Neural progenitor cell (in vitro differentiated cells): Measurements from ENCODE around the gene SRP14. TPM values are rescaled to one million over a fixed set of nuclear protein-coding genes. Genes with fewer than 3 reads are reported as not detected.

Experiments used
- DNase-seq: peaks from one replicate; pipeline ENCODE4 v3.0.0-alpha.2; 2016; ENCODE audit warnings: low spot score
- H2AFZ ChIP-seq: fragments of 200-600 bp; sonication (generic); replicated peaks from 2 replicates; pipeline ENCODE4 v1.6.1; 2016; ENCODE audit warnings: antibody characterized with exemption
- H3F3A ChIP-seq: fragments of 200-600 bp; sonication (generic); 2 replicates; pipeline ENCODE4 v1.6.1; 2016; ENCODE audit warnings: antibody characterized with exemption, low read depth
- H3K27ac ChIP-seq: fragments of 200-600 bp; sonication (generic); 2 replicates; pipeline ENCODE4 v1.5.1; 2016; ENCODE audit warnings: mild to moderate bottlenecking
- H3K27me3 ChIP-seq: fragments of 200-600 bp; sonication (generic); 2 replicates; pipeline ENCODE4 v1.6.1; 2016; ENCODE audit warnings: mild to moderate bottlenecking, moderate library complexity
- H3K36me3 ChIP-seq: fragments of 200-600 bp; sonication (generic); 2 replicates; pipeline ENCODE4 v1.5.1; 2016
- H3K4me1 ChIP-seq: fragments of 200-600 bp; sonication (generic); 2 replicates; pipeline ENCODE4 v1.6.1; 2016; ENCODE audit warnings: mixed run types
- H3K4me2 ChIP-seq: fragments of 200-600 bp; sonication (generic); 2 replicates; pipeline ENCODE4 v1.6.1; 2016
- H3K4me3 ChIP-seq: fragments of 200-600 bp; sonication (generic); 2 replicates; pipeline ENCODE4 v1.5.1; 2016
- H3K79me2 ChIP-seq: fragments of 200-600 bp; sonication (generic); 2 replicates; pipeline ENCODE4 v1.6.1; 2016; ENCODE audit warnings: low read depth
- H3K9ac ChIP-seq: fragments of 200-600 bp; sonication (generic); 2 replicates; pipeline ENCODE4 v1.6.1; 2016
- H3K9me3 ChIP-seq: fragments of 200-600 bp; sonication (generic); 2 replicates; pipeline ENCODE4 v1.5.1; 2016; ENCODE audit warnings: low read depth
- H4K20me1 ChIP-seq: fragments of 200-600 bp; sonication (generic); 2 replicates; pipeline ENCODE4 v1.6.1; 2016; ENCODE audit warnings: low read depth
- H3K27ac Mint-ChIP-seq: 3 replicates; pipeline ENCODE4 v1.8.0; 2021; ENCODE audit warnings: mixed read lengths
- H3K27me3 Mint-ChIP-seq: 2 replicates; pipeline ENCODE4 v1.8.0; 2022; ENCODE audit warnings: low read depth, mild to moderate bottlenecking, inconsistent platforms, moderate library complexity, mixed read lengths; ENCODE audit not compliant: insufficient read depth
- H3K36me3 Mint-ChIP-seq: 3 replicates; pipeline ENCODE4 v1.8.0; 2021; ENCODE audit warnings: mixed read lengths
- H3K4me1 Mint-ChIP-seq: 3 replicates; pipeline ENCODE4 v1.8.0; 2021; ENCODE audit warnings: mixed read lengths
- H3K4me3 Mint-ChIP-seq: 3 replicates; pipeline ENCODE4 v1.8.0; 2021; ENCODE audit warnings: mild to moderate bottlenecking, moderate library complexity, mixed read lengths
- H3K9me3 Mint-ChIP-seq: 3 replicates; pipeline ENCODE4 v1.8.0; 2020; ENCODE audit warnings: mixed read lengths
- EZH2 ChIP-seq: fragments of 200-600 bp; sonication (generic); IDR thresholded peaks from 2 replicates; pipeline ENCODE4 v1.6.1; 2017; ENCODE audit warnings: antibody characterized with exemption, mild to moderate bottlenecking, moderate library complexity
- EZH2phosphoT487 ChIP-seq: fragments of 200-600 bp; sonication (generic); IDR thresholded peaks from 2 replicates; pipeline ENCODE4 v1.6.1; 2017; ENCODE audit warnings: antibody characterized with exemption
- total RNA-seq: library from RNA; depleted of rRNA; stranded (reverse); fragments of >200 nt; gene quantifications from 2 replicates; pipeline ENCODE4 v1.2.3, GENCODE V29; 2015; ENCODE audit warnings: low replicate concordance
- TF ChIP-seq, protein P1 (sequence below): fragments of 200-600 bp; sonication (generic); IDR thresholded peaks from 2 replicates; pipeline ENCODE4 v1.5.1; 2017; ENCODE audit warnings: antibody characterized with exemption, mild to moderate bottlenecking

Gene SRP14
- total RNA-seq, 1 donor from 2014 or later: 461 TPM

DNA sequence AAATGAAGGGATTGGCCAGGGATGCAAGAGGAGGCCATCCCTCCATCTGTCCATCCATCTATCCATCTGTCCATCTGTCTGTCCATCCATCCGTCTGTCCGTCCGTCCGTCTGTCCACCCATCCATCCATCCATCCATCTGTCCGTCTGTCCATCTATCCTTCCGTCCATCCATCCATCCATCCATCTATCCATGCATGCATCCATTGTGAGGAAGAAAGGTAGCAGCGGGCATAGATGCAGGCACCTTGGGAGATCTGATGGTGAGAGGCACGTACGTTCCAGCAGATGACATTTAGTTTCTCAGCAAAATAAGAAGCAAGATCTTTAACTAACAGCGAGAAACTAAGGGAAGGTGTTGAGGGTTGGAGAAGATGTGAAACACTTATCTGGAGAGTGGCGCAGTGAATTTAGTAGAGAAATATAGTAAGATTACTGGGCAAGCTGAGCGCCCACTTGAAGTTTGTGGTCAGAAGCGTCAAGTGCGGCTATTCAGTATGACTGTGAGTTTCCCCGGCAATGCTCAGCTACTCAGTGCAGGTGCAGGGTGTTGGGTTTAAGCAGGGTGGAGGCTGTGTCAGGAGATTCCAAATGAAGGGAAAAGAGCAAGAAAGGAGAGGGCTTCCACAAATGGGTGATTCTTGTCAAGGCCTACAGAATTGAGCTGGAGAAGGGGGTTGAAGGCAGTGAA lies 22.4 kb upstream of the SRP14 start:
- no peaks in the 10 kb centered on the region for H3F3A ChIP-seq
- H2AFZ ChIP-seq: no peak overlapping the region
- H3K36me3 ChIP-seq: no peaks in the 10 kb centered on the region
- H3K4me2 ChIP-seq: no peak overlapping the region
- no peak overlapping the region for H3K4me3 Mint-ChIP-seq
- H3K27ac ChIP-seq: no peak overlapping the region
- H4K20me1 ChIP-seq: no peaks in the 10 kb centered on the region
- H3K36me3 Mint-ChIP-seq: no peaks in the 10 kb centered on the region
- no peaks in the 10 kb centered on the region for H3K27me3 ChIP-seq
- TF ChIP-seq EZH2phosphoT487: no peak
- TF ChIP-seq, protein P1, sequence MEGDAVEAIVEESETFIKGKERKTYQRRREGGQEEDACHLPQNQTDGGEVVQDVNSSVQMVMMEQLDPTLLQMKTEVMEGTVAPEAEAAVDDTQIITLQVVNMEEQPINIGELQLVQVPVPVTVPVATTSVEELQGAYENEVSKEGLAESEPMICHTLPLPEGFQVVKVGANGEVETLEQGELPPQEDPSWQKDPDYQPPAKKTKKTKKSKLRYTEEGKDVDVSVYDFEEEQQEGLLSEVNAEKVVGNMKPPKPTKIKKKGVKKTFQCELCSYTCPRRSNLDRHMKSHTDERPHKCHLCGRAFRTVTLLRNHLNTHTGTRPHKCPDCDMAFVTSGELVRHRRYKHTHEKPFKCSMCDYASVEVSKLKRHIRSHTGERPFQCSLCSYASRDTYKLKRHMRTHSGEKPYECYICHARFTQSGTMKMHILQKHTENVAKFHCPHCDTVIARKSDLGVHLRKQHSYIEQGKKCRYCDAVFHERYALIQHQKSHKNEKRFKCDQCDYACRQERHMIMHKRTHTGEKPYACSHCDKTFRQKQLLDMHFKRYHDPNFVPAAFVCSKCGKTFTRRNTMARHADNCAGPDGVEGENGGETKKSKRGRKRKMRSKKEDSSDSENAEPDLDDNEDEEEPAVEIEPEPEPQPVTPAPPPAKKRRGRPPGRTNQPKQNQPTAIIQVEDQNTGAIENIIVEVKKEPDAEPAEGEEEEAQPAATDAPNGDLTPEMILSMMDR: no peak
- TF ChIP-seq EZH2: no peak
- peaks cover 15% of the 10 kb centered on the region for H3K4me1 Mint-ChIP-seq
- H3K4me3 ChIP-seq: no peak overlapping the region
- no peaks in the 10 kb centered on the region for H3K79me2 ChIP-seq
- H3K9me3 ChIP-seq: no peaks in the 10 kb centered on the region
- H3K4me1 ChIP-seq: peaks cover 7% of the 10 kb centered on the region
- peaks cover 5% of the 10 kb centered on the region for H3K27me3 Mint-ChIP-seq
- no peak overlapping the region for H3K27ac Mint-ChIP-seq
- no peak for DNase-seq
- H3K9me3 Mint-ChIP-seq: no peaks in the 10 kb centered on the region
- H3K9ac ChIP-seq: no peak overlapping the region

DNA sequence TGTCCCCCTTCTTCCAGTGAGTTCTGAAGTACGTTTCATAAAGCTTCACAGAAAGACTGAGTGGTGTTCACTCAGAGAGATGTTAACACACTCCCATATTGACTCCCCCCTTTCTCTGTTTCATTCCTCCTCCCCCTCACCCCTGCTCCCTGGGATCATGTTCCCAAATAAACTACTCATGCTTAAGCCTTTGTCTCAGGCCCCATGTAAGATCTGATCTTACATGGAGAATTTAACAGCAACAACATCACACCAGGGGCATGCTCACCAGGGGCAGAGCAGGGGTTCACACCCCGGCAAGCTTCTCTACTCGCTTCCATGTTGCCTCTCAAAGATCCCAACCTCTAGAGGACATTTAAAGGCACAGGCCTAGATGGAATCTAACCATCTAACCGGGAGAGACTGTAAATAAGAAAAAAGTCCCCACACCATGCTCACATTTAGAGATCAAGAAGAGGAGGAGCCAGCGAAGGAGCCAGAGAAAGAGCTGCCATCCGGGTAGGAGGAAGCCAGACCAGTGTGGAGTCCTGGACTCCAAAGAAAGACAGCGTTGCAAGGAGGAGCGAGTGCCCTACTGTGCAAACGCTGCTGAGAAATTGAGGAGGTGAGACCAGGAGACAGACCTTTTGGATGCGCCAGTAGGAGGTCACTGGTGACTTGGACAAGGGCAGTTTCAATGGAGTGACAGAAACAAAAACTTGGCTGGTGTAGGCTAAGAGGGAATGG lies 21.4 kb upstream of the SRP14 start:
- H4K20me1 ChIP-seq: no peaks in the 10 kb centered on the region
- H3F3A ChIP-seq: no peaks in the 10 kb centered on the region
- no peak overlapping the region for H3K4me3 Mint-ChIP-seq
- no peak overlapping the region for H3K27ac ChIP-seq
- no peak overlapping the region for H2AFZ ChIP-seq
- H3K4me3 ChIP-seq: no peak overlapping the region
- DNase-seq: no peak
- no peak overlapping the region for H3K4me2 ChIP-seq
- TF ChIP-seq, protein P1: no peak
- TF ChIP-seq EZH2: no peak
- no peak for TF ChIP-seq EZH2phosphoT487
- H3K27me3 ChIP-seq: no peaks in the 10 kb centered on the region
- H3K4me1 Mint-ChIP-seq: peaks cover 18% of the 10 kb centered on the region
- H3K9me3 Mint-ChIP-seq: no peaks in the 10 kb centered on the region
- peaks cover 8% of the 10 kb centered on the region for H3K4me1 ChIP-seq
- no peak overlapping the region for H3K9ac ChIP-seq
- no peaks in the 10 kb centered on the region for H3K79me2 ChIP-seq
- no peaks in the 10 kb centered on the region for H3K36me3 Mint-ChIP-seq
- H3K27me3 Mint-ChIP-seq: peaks cover 8% of the 10 kb centered on the region
- H3K27ac Mint-ChIP-seq: no peak overlapping the region
- no peaks in the 10 kb centered on the region for H3K9me3 ChIP-seq
- H3K36me3 ChIP-seq: no peaks in the 10 kb centered on the region

DNA sequence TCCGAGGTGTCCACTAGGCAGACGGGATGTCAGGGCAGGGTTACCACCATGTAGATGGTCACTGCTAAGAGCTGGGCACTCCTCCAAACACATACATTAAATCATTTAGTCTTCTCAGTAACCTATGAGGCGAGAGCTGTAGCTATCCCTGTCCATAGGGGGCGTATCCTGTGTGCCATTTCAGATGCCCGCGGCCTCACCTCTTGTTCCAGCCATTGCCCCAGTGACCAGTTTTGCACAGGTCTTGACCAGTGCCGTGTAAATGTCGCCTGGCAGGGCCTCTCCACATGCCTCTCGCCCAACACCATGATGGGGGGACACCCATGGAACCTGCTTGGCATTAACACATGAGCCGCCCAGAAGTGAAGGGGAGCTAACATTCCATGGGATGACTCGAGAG lies 20.8 kb upstream of the SRP14 start:
- Histone ChIP-seq H3K9ac (no peak overlapping the region), H3K4me1 (peaks cover 14% of the 10 kb centered on the region), H3K27ac (no peak overlapping the region), H2AFZ (no peak overlapping the region), H3K4me3 (no peak overlapping the region), H3K36me3 (no peaks in the 10 kb centered on the region), H4K20me1 (no peaks in the 10 kb centered on the region), H3K79me2 (no peaks in the 10 kb centered on the region), H3K4me2 (no peak overlapping the region), H3K27me3 (no peaks in the 10 kb centered on the region), H3K9me3 (no peaks in the 10 kb centered on the region), H3F3A (no peaks in the 10 kb centered on the region)
- no peak overlapping the region for H3K4me3 Mint-ChIP-seq
- no peaks in the 10 kb centered on the region for H3K9me3 Mint-ChIP-seq
- peaks cover 24% of the 10 kb centered on the region for H3K4me1 Mint-ChIP-seq
- no peak for DNase-seq
- H3K36me3 Mint-ChIP-seq: no peaks in the 10 kb centered on the region
- no peak for TF ChIP-seq EZH2
- TF ChIP-seq, protein P1: no peak
- TF ChIP-seq EZH2phosphoT487: no peak
- H3K27me3 Mint-ChIP-seq: peaks cover 8% of the 10 kb centered on the region
- H3K27ac Mint-ChIP-seq: no peak overlapping the region
